GM12891 (cell line): ENCODE results near the gene WDFY1.

ENCODE experiments used
- DNase-seq: peaks from one replicate; pipeline ENCODE4 v3.0.0; 2011; ENCODE audit warnings: low spot score; ENCODE audit not compliant: insufficient read length
- FAIRE-seq: peaks from 2 replicates; lab custom pipeline; 2011; peaks lifted over from hg19 to GRCh38; lab: Jason Lieb, UNC
- PAX5 ChIP-seq: IDR thresholded peaks from 2 replicates; pipeline ENCODE4 v1.6.1; 2011; ENCODE audit warnings: low read length, moderate library complexity, mild to moderate bottlenecking; ENCODE audit not compliant: insufficient read depth, severe bottlenecking
- POLR2A ChIP-seq: IDR thresholded peaks from 2 replicates; pipeline ENCODE4 v1.6.1; 2011; ENCODE audit warnings: low read depth, low read length, control low read depth
- POLR2AphosphoS5 ChIP-seq: IDR thresholded peaks from 2 replicates; pipeline ENCODE4 v1.6.1; 2011; ENCODE audit warnings: low read depth, low read length, control low read depth
- POU2F2 ChIP-seq: IDR thresholded peaks from 2 replicates; pipeline ENCODE4 v1.6.1; 2011; ENCODE audit warnings: low read depth, mild to moderate bottlenecking, control low read depth, low read length, moderate library complexity
- SPI1 ChIP-seq: IDR thresholded peaks from 2 replicates; pipeline ENCODE4 v1.6.1; 2011; ENCODE audit warnings: low read depth, low read length, control low read depth
- TAF1 ChIP-seq: IDR thresholded peaks from 2 replicates; pipeline ENCODE4 v1.6.1; 2011; ENCODE audit warnings: low read depth, low read length, control low read depth

The WDFY1 gene

DNA sequence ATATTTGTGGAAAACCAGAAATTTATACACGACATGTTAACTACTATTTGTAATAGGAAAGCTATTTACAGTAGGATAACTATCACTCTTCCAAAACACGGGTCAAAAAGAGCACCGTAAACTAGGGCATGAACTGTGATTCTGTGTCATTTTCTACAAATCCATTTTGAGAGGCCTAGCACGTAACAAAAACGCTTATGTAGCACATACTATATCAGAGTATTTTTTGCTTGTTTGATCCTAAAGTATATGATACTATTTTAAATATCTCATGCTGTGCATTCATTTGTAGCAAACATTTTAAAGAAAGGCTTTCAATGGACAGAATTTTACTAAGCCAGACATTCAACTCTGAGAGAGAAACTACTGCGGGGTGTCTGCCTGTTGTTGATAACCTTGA is 45.1 kb downstream of the WDFY1 start:
- TF ChIP-seq TAF1 (no peak), SPI1 (no peak), POLR2AphosphoS5 (no peak), PAX5 (no peak), POLR2A (no peak), POU2F2 (no peak)
- no peak for FAIRE-seq

DNA sequence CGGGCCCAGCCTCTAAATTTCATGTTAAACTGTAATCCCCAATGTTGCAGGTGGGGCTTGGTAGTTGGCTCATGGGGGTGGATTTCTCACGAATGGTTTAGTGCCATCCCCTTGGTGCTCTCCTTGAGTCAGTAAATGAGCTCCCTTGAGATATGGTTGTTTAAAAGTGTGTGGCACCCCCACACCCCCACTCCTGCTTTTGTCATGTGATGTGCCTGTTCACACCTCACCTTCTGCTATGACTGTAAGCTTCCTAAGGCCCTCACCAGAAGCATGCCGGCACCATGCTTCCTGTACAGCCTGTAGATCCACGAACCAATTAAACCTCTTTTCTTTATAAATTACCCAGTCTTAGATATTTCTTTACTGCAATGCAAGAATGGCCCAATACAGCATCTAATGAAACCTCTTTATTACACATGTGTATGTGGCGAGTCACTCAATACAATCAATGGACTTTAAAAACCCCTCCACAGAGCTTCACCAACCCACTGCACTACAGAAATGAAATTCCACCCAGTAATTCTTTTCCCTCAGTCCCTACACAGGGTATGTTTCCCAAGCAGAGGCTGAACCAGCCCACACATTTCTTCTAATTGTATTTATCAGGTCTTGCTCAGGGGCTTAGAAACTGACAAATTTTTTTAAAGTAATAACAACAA is 47.3 kb downstream of the WDFY1 start:
- DNase-seq (no peak), FAIRE-seq (no peak)
- TF ChIP-seq SPI1, result no peak
- TF ChIP-seq POLR2AphosphoS5, result no peak
- no peak for TF ChIP-seq PAX5
- no peak for TF ChIP-seq TAF1

More for the DNA sequence above, 45.1 kb downstream of the WDFY1 start:
- DNase-seq, result no peak

DNA sequence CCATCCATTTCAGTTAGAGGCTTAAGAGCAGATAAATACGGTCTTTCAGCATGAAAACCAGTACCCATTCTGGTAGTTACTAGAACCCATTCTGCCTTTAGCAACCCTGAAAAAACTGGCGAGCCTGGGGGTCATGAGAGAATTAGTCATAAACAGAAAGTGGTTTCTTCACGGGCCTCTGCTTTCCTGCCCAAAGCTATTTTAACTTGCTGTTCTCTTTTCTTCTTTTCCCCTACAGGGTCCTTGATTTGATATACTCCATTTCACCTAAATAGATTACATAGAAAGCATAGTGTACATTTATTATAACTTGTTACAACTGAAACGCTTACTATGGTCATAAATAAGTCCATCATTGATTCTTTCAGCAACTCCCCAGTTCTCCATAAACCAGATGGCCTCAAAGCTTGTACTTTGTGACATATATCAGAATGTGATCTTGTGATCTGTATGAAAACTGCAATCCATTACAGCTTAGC is 48.3 kb downstream of the WDFY1 start:
- TF ChIP-seq POLR2A (no peak), TAF1 (no peak), PAX5 (peak; percentile 94), SPI1 (peak; percentile 41), POLR2AphosphoS5 (0 out of 2 replicates have a peak, but pooled peaks have one; percentile 38), POU2F2 (peak; percentile 58; the same call in 1 of the 2 replicates)
- DNase-seq (no peak), FAIRE-seq (peak; percentile 87)

DNA sequence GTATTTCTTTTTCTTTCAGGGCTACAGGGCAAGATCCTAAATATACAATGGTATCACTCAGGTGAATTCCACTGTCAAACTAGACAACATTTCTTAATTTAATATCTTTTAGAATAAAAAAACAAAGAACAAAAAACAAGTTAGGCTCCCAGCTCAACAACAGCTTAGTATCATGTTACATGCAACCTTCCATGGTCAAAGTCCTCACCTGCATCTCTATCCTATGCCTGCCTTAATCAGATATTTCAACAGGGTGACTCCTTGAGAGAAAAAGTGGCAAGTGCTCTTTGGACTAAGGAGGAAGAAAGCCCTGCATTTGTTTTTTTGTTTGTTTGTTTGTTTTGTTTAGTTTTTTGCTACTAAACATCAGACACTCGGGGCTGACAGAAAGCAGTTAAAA is 50.2 kb downstream of the WDFY1 start:
- DNase-seq (no peak), FAIRE-seq (no peak)

GRCh38 chr2:223894009-223894408 is 51.1 kb downstream of the WDFY1 start:
- FAIRE-seq (peak; percentile 52), DNase-seq (no peak)
- TF ChIP-seq TAF1 (no peak), POLR2AphosphoS5 (no peak), POLR2A (no peak)

More for the DNA sequence above, 50.2 kb downstream of the WDFY1 start:
- TF ChIP-seq POLR2A (no peak), POU2F2 (no peak), PAX5 (no peak)

- FAIRE-seq (no peak), DNase-seq (no peak)
- TF ChIP-seq PAX5 (no peak), POLR2A (no peak), TAF1 (no peak), SPI1 (no peak), POLR2AphosphoS5 (no peak), POU2F2 (no peak)
Observed at GRCh38 chr2:223890721-223891120, 54.4 kb downstream of the WDFY1 start.

GRCh38 chr2:223889229-223889628 is 55.9 kb downstream of the WDFY1 start:
- no peak for FAIRE-seq
- no peak for DNase-seq
- TF ChIP-seq POLR2A, result no peak
- TF ChIP-seq TAF1, result no peak
- TF ChIP-seq POU2F2, result no peak
- TF ChIP-seq SPI1, result no peak
- TF ChIP-seq PAX5, result no peak
- TF ChIP-seq POLR2AphosphoS5, result no peak

GRCh38 chr2:223888251-223888650 is 56.9 kb downstream of the WDFY1 start:
- TF ChIP-seq SPI1 (no peak), PAX5 (no peak), TAF1 (no peak), POLR2A (no peak), POLR2AphosphoS5 (no peak), POU2F2 (no peak)
- DNase-seq (no peak), FAIRE-seq (no peak)

DNA sequence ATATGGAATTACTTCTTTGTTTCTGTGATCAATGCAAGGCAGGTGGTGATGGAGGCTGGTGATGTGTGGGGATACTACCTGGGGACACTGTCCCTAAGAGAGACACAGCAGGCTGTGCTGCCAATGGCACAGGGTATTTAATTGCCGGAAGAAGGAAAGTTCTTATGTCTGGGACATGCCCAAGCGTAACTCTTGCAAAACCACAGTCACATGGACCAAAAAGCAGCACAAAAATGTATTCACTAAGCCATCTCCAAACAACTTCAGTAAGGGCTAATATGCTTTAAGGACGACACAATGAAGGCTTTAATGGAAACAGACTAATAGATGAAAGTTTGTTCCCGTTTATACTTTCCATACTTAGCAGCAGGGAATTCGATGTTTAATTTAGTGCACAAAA is 58.0 kb downstream of the WDFY1 start:
- FAIRE-seq, result no peak
- no peak for DNase-seq
- no peak for TF ChIP-seq POU2F2

DNA sequence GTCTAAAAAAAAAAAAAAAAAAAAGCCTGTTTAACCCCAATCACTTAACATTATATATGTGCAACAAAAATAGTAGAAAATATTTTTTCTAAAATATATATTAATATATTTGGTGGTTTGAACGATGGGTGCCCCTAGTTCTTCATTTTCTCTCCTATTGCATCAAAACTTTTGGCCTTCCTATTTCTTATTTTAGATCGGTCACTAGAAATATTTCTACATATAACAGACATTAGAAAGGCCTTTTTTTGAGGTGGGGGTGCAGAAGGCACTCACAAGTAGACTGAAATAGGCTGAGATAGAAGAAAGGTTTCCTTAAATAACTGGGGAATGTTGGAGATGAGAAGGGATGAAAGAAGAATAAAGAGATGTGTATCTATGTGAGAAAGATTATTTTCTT is 58.4 kb downstream of the WDFY1 start:
- no peak for DNase-seq
- FAIRE-seq, result no peak
- TF ChIP-seq PAX5 (no peak), POU2F2 (no peak), POLR2A (no peak), POLR2AphosphoS5 (no peak), SPI1 (no peak), TAF1 (no peak)
